ENCODE data around the gene GINS2. TPM values are rescaled to one million over a fixed set of nuclear protein-coding genes. Genes with fewer than 3 reads are reported as not detected.

Gene GINS2
- total RNA-seq, 1 donor from 2014 or later: 9.1 TPM

- no peaks in the 10 kb centered on the region for H3K27me3 Mint-ChIP-seq (ENCODE audit: unreplicated experiment)
- H3K27ac Mint-ChIP-seq (ENCODE audit: unreplicated experiment): no peak overlapping the region
These were observed 13.9 kb downstream of the GINS2 start for GRCh38 chr16:85674828-85675227.

GRCh38 chr16:85674418-85674755 lies 14.4 kb downstream of the GINS2 start:
- Mint-ChIP-seq H3K4me1 (ENCODE audit: unreplicated experiment) (no peaks in the 10 kb centered on the region), H3K36me3 (ENCODE audit: low read depth, unreplicated experiment) (peaks cover 4% of the 10 kb centered on the region), H3K27me3 (ENCODE audit: unreplicated experiment) (no peaks in the 10 kb centered on the region), H3K4me3 (ENCODE audit: unreplicated experiment) (no peak overlapping the region), H3K27ac (ENCODE audit: unreplicated experiment) (no peak overlapping the region), H3K9me3 (ENCODE audit: unreplicated experiment) (no peaks in the 10 kb centered on the region)
- TF ChIP-seq, protein P1, sequence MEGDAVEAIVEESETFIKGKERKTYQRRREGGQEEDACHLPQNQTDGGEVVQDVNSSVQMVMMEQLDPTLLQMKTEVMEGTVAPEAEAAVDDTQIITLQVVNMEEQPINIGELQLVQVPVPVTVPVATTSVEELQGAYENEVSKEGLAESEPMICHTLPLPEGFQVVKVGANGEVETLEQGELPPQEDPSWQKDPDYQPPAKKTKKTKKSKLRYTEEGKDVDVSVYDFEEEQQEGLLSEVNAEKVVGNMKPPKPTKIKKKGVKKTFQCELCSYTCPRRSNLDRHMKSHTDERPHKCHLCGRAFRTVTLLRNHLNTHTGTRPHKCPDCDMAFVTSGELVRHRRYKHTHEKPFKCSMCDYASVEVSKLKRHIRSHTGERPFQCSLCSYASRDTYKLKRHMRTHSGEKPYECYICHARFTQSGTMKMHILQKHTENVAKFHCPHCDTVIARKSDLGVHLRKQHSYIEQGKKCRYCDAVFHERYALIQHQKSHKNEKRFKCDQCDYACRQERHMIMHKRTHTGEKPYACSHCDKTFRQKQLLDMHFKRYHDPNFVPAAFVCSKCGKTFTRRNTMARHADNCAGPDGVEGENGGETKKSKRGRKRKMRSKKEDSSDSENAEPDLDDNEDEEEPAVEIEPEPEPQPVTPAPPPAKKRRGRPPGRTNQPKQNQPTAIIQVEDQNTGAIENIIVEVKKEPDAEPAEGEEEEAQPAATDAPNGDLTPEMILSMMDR (IDR thresholded peaks at IDR 0.05; ENCODE audit: unreplicated experiment): no peak
- DNase-seq (ENCODE audit: low spot score): no peak

More at GRCh38 chr16:85674828-85675227, 13.9 kb downstream of the GINS2 start:
- no peak for DNase-seq (ENCODE audit: low spot score)
- H3K4me3 Mint-ChIP-seq (ENCODE audit: unreplicated experiment): no peak overlapping the region
- TF ChIP-seq, protein P1 (IDR thresholded peaks at IDR 0.05; ENCODE audit: unreplicated experiment): no peak
- H3K9me3 Mint-ChIP-seq (ENCODE audit: unreplicated experiment): no peaks in the 10 kb centered on the region
- H3K36me3 Mint-ChIP-seq (ENCODE audit: low read depth, unreplicated experiment): peaks cover 4% of the 10 kb centered on the region
- no peaks in the 10 kb centered on the region for H3K4me1 Mint-ChIP-seq (ENCODE audit: unreplicated experiment)

- no peak overlapping the region for H3K4me3 Mint-ChIP-seq (ENCODE audit: unreplicated experiment)
- H3K27me3 Mint-ChIP-seq (ENCODE audit: unreplicated experiment): no peaks in the 10 kb centered on the region
- H3K9me3 Mint-ChIP-seq (ENCODE audit: unreplicated experiment): no peaks in the 10 kb centered on the region
- no peak for DNase-seq (ENCODE audit: low spot score)
- TF ChIP-seq, protein P1 (IDR thresholded peaks at IDR 0.05; ENCODE audit: unreplicated experiment): no peak
- H3K36me3 Mint-ChIP-seq (ENCODE audit: low read depth, unreplicated experiment): peaks cover 4% of the 10 kb centered on the region
- no peak overlapping the region for H3K27ac Mint-ChIP-seq (ENCODE audit: unreplicated experiment)
- H3K4me1 Mint-ChIP-seq (ENCODE audit: unreplicated experiment): no peaks in the 10 kb centered on the region
These were observed 15.0 kb downstream of the GINS2 start for GRCh38 chr16:85673529-85674417.

DNA sequence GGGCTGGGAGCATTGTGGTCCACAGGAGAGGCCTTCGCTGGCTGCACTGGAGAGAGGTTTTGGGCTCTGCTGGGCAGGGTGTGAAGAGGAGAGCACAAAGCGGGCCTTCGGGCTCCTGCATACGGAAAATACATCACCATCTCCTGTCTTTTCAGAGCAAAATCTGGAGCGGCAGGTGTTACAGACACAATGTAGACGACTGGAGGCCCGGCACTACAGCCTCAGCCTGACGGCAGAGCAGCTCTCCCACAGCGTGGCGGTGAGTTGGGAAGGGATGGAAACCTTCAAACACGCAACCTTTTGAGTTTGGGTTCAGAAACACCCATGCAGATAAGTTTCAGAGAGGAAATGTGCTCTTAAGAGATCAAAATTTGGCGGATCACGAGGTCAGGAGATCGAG lies 17.9 kb downstream of the GINS2 start:
- DNase-seq (ENCODE audit: low spot score): no peak
- H3K36me3 Mint-ChIP-seq (ENCODE audit: low read depth, unreplicated experiment): peaks cover 5% of the 10 kb centered on the region
- H3K27ac Mint-ChIP-seq (ENCODE audit: unreplicated experiment): no peak overlapping the region
- no peaks in the 10 kb centered on the region for H3K4me1 Mint-ChIP-seq (ENCODE audit: unreplicated experiment)
- H3K27me3 Mint-ChIP-seq (ENCODE audit: unreplicated experiment): no peaks in the 10 kb centered on the region
- TF ChIP-seq, protein P1 (IDR thresholded peaks at IDR 0.05; ENCODE audit: unreplicated experiment): no peak
- H3K4me3 Mint-ChIP-seq (ENCODE audit: unreplicated experiment): no peak overlapping the region
- no peaks in the 10 kb centered on the region for H3K9me3 Mint-ChIP-seq (ENCODE audit: unreplicated experiment)

DNA sequence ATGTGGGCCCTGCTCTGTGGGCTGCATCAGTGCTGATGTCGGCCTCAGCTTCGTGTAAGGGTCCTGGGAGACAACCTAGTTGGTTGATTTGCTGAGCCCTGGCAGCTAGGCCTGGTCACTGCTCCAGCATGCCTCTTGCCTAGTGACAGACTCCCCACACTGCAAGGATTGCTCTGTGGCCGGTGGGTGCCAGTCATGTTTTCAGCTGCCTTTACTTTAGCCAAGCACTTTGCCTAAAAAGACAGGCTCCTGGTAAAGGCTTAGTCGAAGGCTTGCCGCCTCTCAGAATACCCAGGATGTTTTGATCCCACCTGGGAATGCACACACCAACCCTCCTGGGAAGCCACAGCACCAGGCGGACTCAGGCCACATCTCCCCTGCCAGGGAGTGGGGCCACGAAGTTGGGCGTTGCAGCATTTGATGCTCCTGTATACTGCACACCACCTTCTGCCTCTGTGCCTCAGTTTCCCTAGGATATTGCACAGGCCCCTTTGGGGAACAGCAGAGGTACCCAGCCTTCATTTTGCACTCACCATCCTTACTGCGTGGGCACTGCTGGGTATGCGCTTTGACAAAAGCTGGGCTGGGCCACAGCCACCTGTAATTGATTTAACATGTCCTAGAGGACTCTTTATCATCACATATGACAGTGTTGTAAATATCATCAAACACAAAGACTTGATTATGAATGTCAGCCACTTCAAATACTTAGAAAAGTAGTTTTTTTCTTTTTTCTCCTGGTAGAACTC lies 19.9 kb downstream of the GINS2 start:
- Mint-ChIP-seq H3K4me1 (ENCODE audit: unreplicated experiment) (no peaks in the 10 kb centered on the region), H3K36me3 (ENCODE audit: low read depth, unreplicated experiment) (peaks cover 14% of the 10 kb centered on the region), H3K27me3 (ENCODE audit: unreplicated experiment) (peaks cover under 1% of the 10 kb centered on the region), H3K4me3 (ENCODE audit: unreplicated experiment) (no peak overlapping the region), H3K9me3 (ENCODE audit: unreplicated experiment) (no peaks in the 10 kb centered on the region), H3K27ac (ENCODE audit: unreplicated experiment) (no peak overlapping the region)
- TF ChIP-seq, protein P1 (IDR thresholded peaks at IDR 0.05; ENCODE audit: unreplicated experiment): no peak
- DNase-seq (ENCODE audit: low spot score): no peak

Measured in endothelial cell (in vitro differentiated cells).